Right renal cortex interstitium (tissue), 3 donors: ENCODE data around the gene WDR70. TPM values are rescaled to one million over a fixed set of nuclear protein-coding genes. Genes with fewer than 3 reads are reported as not detected.
"Not testable (repeated sequence)": the region's sequence is repeated elsewhere in the genome, so short reads cannot be mapped to it uniquely, and the experiment has no call there.

ENCODE experiments used
- DNase-seq, 3 donors: peaks; one replicate each; pipeline ENCODE4 v3.0.0-alpha.2; 2013; ENCODE audit warnings: low read depth in 3 of 3, low spot score in 2 of 3
- polyA plus RNA-seq, 3 donors: library from polyadenylated mRNA; unstranded; fragments of 120-200 nt; gene quantifications; one replicate each; pipeline ENCODE4 v1.2.1, GENCODE V29; 2013; ENCODE audit not compliant: insufficient read length in 3 of 3

The WDR70 gene
- polyA plus RNA-seq, 3 donors: 55.5 to 58.2 (median 56.0) TPM

- DNase-seq: no peak
Measured at GRCh38 chr5:37786416-37786815, 407.3 kb downstream of the WDR70 start.

- no peak for DNase-seq
Measured at GRCh38 chr5:37786862-37787519, 407.9 kb downstream of the WDR70 start.

GRCh38 chr5:37787742-37788141, 408.6 kb downstream of the WDR70 start:
- DNase-seq: no peak

GRCh38 chr5:37789991-37790390, 410.9 kb downstream of the WDR70 start:
- DNase-seq: no peak

- no peak for DNase-seq
Measured at GRCh38 chr5:37791321-37791720, 412.2 kb downstream of the WDR70 start.

- DNase-seq: no peak
Measured at GRCh38 chr5:37792975-37793631, 414.0 kb downstream of the WDR70 start.

GRCh38 chr5:37795292-37795691, 416.2 kb downstream of the WDR70 start:
- not testable (repeated sequence) for DNase-seq

- DNase-seq: not testable (repeated sequence)
Measured at GRCh38 chr5:37796435-37796834, 417.3 kb downstream of the WDR70 start.

GRCh38 chr5:37799865-37800421, 420.8 kb downstream of the WDR70 start:
- DNase-seq: no peak

GRCh38 chr5:37801521-37801920, 422.4 kb downstream of the WDR70 start:
- DNase-seq: no peak

Other genes starting within 250 kb of the WDR70 start
- gene CPLANE1, start 129.9 kb upstream of the WDR70 start, polyA plus RNA-seq: 10 to 100 TPM; 29.6 to 32.5 (median 30.9) TPM
- 10 to 100 TPM; 26.5 to 30.0 (median 28.2) TPM for gene NUP155, start 8.2 kb upstream of the WDR70 start, polyA plus RNA-seq